SK-N-SH (cell line): ENCODE data around the gene OR6B1.

ENCODE experiments used
- MEF2A ChIP-seq: IDR thresholded peaks from 2 replicates; pipeline ENCODE4 v1.4.0; 2012; ENCODE audit warnings: low read depth, borderline replicate concordance
- MXI1 ChIP-seq: IDR thresholded peaks from 2 replicates; pipeline ENCODE4 v1.6.1; 2012; ENCODE audit warnings: mild to moderate bottlenecking, low read depth, low read length, improper control_type of control experiment
- RAD21 ChIP-seq: IDR thresholded peaks from 2 replicates; pipeline ENCODE4 v1.6.1; 2012; ENCODE audit warnings: mild to moderate bottlenecking, low read length
- USF1 ChIP-seq: IDR thresholded peaks from 2 replicates; pipeline ENCODE4 v1.4.0; 2012; ENCODE audit warnings: low read depth, borderline replicate concordance

- TF ChIP-seq MXI1: no peak
- TF ChIP-seq RAD21: no peak
- TF ChIP-seq USF1: no peak
- TF ChIP-seq MEF2A: no peak
Observed at GRCh38 chr7:144036302-144036885, 36.3 kb downstream of the OR6B1 start.
